Suprapubic skin (tissue), 4 donors: Measurements from ENCODE around the gene C1orf21. TPM values are rescaled to one million over a fixed set of nuclear protein-coding genes. Genes with fewer than 3 reads are reported as not detected.

Experiments used
- DNase-seq, 2 donors: peaks; one replicate each; pipeline ENCODE4 v3.0.0-alpha.2; 2019; ENCODE audit warnings: low spot score in 2 of 2
- H3K27ac ChIP-seq: fragments of 200-600 bp; sonication (generic); one replicate; pipeline ENCODE4 v1.5.1; 2019
- H3K27me3 ChIP-seq: fragments of 200-600 bp; sonication (generic); one replicate; pipeline ENCODE4 v1.5.1; 2019
- H3K36me3 ChIP-seq: fragments of 200-600 bp; sonication (generic); one replicate; pipeline ENCODE4 v1.5.1; 2019
- H3K4me1 ChIP-seq: fragments of 200-600 bp; sonication (generic); one replicate; pipeline ENCODE4 v1.5.1; 2019
- H3K4me3 ChIP-seq: fragments of 200-600 bp; sonication (generic); one replicate; pipeline ENCODE4 v1.5.1; 2019; ENCODE audit warnings: mild to moderate bottlenecking
- H3K9me3 ChIP-seq: fragments of 200-600 bp; sonication (generic); one replicate; pipeline ENCODE4 v1.5.1; 2019
- CTCF ChIP-seq, 2 donors: fragments of 200-600 bp in 1 of 2; fragments of 450-650 bp in 1 of 2; sonication (generic) in 1 of 2; IDR thresholded peaks; one replicate each; pipeline ENCODE4 v1.5.1; 2016 to 2019; ENCODE audit warnings: antibody characterized with exemption in 2 of 2, mild to moderate bottlenecking in 1 of 2, moderate library complexity in 1 of 2
- EP300 ChIP-seq: sonication (generic); formaldehyde crosslinking; IDR thresholded peaks from one replicate; pipeline ENCODE4 v1.6.1; 2017; ENCODE audit warnings: antibody characterized with exemption
- POLR2A ChIP-seq, 2 donors: fragments of 450-650 bp; IDR thresholded peaks; one replicate each; pipeline ENCODE4 v1.6.1; 2017; ENCODE audit warnings: antibody characterized with exemption in 2 of 2, mild to moderate bottlenecking in 2 of 2, moderate library complexity in 2 of 2
- POLR2AphosphoS5 ChIP-seq, 3 donors: sonication (generic); formaldehyde crosslinking; IDR thresholded peaks; one replicate each; pipeline ENCODE4 v1.6.1; 2017; ENCODE audit warnings: antibody characterized with exemption in 3 of 3
- WGBS: methylation state at CpG from one replicate; pipeline ENCODE4 v1.1.5; 2018; 5-methylcytosine and 5-hydroxymethylcytosine counted together
- total RNA-seq, 4 donors: library from RNA; depleted of rRNA; stranded (reverse); fragments of >200 nt; gene quantifications; one replicate each; pipeline ENCODE4 v1.1.0, GENCODE V29; 2016

The C1orf21 gene
- total RNA-seq, 4 donors from 2014 or later, result 73.0 to 95.7 (median 79.2) TPM

DNA sequence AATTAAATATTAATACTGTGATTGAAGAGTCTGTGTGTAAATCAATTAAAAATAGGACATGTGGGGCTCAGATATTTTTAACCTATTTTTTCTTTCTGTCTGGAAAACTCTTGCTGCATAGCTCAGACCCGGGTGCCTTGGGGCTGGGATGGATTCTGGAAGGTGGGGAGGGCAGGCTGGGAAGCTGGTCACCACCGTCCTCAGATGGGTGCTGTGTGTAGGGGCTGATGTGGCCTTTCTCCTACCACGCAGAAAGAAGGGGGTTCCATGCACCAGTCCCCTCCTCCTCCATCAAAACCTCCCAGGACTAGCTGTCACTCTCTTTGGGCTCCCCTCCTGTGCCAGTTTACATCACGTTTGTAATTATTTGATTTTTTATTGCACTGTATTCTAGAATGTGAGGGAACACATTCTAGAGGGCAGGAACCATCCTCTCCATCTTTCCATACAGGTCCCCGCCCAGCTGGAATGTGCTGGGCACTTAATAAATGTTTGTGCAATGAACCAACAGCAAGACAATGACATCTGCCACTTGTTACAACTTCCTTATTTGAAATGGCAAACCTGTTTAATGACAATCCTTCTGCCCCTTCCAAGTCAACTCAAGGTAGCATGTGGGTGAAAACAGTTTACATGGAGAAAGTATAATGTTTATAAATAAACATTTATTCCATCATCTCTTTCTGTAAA is 263.5 kb downstream of the C1orf21 start:
- Histone ChIP-seq H3K27ac (no peak overlapping the region), H3K9me3 (no peaks in the 10 kb centered on the region), H3K27me3 (no peaks in the 10 kb centered on the region), H3K4me1 (peaks cover 21% of the 10 kb centered on the region), H3K36me3 (no peaks in the 10 kb centered on the region), H3K4me3 (no peak overlapping the region)
- 79% methylated on average over 5 of the region's 5 CpGs for WGBS
- TF ChIP-seq CTCF (IDR thresholded peaks at IDR 0.05) (no peak), POLR2AphosphoS5 (IDR thresholded peaks at IDR 0.05) (no peak), POLR2A (IDR thresholded peaks at IDR 0.05) (no peak), EP300 (no peak)
- DNase-seq, result no peak

DNA sequence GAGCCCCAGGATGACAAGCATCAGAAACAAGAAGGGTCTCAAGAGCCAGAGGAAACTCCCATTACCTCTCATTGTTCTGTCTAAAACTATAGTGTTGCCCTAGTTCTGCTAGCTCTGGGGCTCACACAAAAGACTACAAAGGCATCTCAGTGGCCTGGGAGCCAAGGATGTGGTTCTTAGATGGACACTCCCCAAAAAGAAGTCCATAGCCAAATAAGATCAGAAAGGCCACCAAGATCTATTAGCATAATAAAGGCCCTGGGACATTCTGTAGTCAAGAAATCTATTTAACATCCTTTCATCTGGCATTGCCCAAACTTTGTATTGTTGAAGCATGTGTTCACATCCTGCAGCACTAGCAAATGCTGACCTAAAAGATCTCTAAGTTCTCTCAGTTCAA is 268.4 kb downstream of the C1orf21 start:
- no peak overlapping the region for H3K27ac ChIP-seq
- H3K36me3 ChIP-seq, result no peaks in the 10 kb centered on the region
- no peak for TF ChIP-seq POLR2A (IDR thresholded peaks at IDR 0.05)
- TF ChIP-seq CTCF (IDR thresholded peaks at IDR 0.05), result no peak
- no peak for TF ChIP-seq EP300
- TF ChIP-seq POLR2AphosphoS5 (IDR thresholded peaks at IDR 0.05), result no peak
- no peak for DNase-seq
- H3K4me3 ChIP-seq, result no peak overlapping the region
- H3K27me3 ChIP-seq, result no peaks in the 10 kb centered on the region
- peaks cover 10% of the 10 kb centered on the region for H3K4me1 ChIP-seq
- H3K9me3 ChIP-seq, result no peaks in the 10 kb centered on the region

DNA sequence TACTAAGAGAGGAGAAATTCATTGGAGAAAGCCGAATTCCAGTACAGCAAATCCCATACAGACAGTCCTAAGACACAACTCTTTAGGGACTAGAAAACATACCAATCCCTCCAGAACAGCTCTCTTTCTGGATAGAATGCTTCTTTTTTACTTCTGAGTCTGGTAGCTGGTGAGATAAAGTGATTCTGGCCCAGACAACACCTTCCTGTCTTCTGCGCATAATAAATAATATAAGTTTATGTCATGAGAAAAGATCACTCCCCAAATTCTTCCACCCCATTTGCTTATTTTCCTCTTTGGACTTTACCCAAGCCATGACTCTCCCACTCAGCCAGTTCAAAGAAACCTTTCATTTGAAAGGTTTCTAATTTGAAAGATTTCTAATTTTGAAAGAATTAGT is 269.4 kb downstream of the C1orf21 start:
- H3K27ac ChIP-seq, result no peak overlapping the region
- peaks cover 8% of the 10 kb centered on the region for H3K4me1 ChIP-seq
- TF ChIP-seq POLR2A (IDR thresholded peaks at IDR 0.05) (no peak), POLR2AphosphoS5 (IDR thresholded peaks at IDR 0.05) (no peak), EP300 (no peak), CTCF (IDR thresholded peaks at IDR 0.05) (no peak)
- WGBS, result 81% methylated on average over 2 of the region's 2 CpGs
- no peaks in the 10 kb centered on the region for H3K36me3 ChIP-seq
- no peaks in the 10 kb centered on the region for H3K27me3 ChIP-seq
- no peaks in the 10 kb centered on the region for H3K9me3 ChIP-seq
- DNase-seq, result no peak
- H3K4me3 ChIP-seq, result no peak overlapping the region

GRCh38 chr1:184658055-184658454 is 271.2 kb downstream of the C1orf21 start:
- H3K36me3 ChIP-seq, result no peaks in the 10 kb centered on the region
- TF ChIP-seq EP300 (no peak), POLR2AphosphoS5 (IDR thresholded peaks at IDR 0.05) (no peak), CTCF (IDR thresholded peaks at IDR 0.05) (no peak), POLR2A (IDR thresholded peaks at IDR 0.05) (no peak)
- peaks cover 8% of the 10 kb centered on the region for H3K4me1 ChIP-seq
- WGBS, result 94% methylated on average over 2 of the region's 2 CpGs
- H3K9me3 ChIP-seq, result no peaks in the 10 kb centered on the region
- DNase-seq, result no peak
- H3K27me3 ChIP-seq, result no peaks in the 10 kb centered on the region
- H3K4me3 ChIP-seq, result no peak overlapping the region
- H3K27ac ChIP-seq, result no peak overlapping the region

DNA sequence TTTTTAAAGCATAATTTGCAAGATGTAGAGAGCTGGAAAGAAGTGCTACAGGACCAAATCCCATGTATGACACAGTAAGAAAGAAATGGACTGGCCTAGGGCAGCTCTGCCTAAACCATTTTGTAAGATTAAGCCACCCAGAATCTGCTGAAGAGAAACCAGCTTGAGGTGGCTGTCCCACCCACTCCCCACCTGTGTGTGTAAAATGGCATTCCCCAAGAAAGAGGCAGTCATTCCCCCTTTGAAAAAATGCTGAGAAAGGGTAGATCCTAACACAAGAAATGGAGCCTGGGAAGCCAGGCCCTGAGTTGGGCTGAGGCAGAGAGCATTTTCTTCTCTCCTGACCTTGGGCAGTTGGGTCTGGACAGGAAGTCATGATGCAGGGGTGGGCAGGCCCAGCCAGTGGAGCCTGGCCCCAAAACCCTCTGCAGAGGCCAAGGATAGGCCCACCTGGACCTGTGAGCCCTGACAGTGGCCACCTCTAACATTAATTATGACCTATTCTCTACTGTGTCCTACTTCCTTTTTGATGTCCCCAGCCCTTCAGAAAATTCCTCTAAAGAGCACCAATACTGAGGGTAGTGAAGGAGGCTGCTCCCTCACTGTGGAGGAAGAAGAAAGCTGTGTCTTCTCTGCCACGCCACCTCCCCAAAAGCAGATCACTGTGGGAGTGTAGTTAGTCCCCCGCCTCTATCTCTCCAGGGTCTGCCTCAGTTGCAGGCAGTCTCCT is 273.8 kb downstream of the C1orf21 start:
- TF ChIP-seq EP300, result no peak
- TF ChIP-seq POLR2A (IDR thresholded peaks at IDR 0.05), result no peak
- TF ChIP-seq CTCF (IDR thresholded peaks at IDR 0.05), result no peak
- TF ChIP-seq POLR2AphosphoS5 (IDR thresholded peaks at IDR 0.05), result no peak
- DNase-seq, result no peak
- H3K27me3 ChIP-seq, result no peaks in the 10 kb centered on the region
- 83% methylated on average over 2 of the region's 2 CpGs for WGBS
- peaks cover 10% of the 10 kb centered on the region for H3K4me1 ChIP-seq
- H3K36me3 ChIP-seq, result no peaks in the 10 kb centered on the region
- no peak overlapping the region for H3K4me3 ChIP-seq
- no peak overlapping the region for H3K27ac ChIP-seq
- H3K9me3 ChIP-seq, result no peaks in the 10 kb centered on the region
